Measurements from ENCODE around the gene CYREN. TPM values are rescaled to one million over a fixed set of nuclear protein-coding genes. Genes with fewer than 3 reads are reported as not detected.

Gene CYREN
- total and polyA plus RNA-seq, 2 of the 13 experiments (the other 11 are each of a cell fraction or from before 2014, with no cell fraction given), result 20.7 to 60.7 TPM

- TF ChIP-seq LRRFIP1 (CRISPR knock-in tag; conservative IDR thresholded peaks at IDR 0.05) (no peak), ZNF800 (CRISPR knock-in tag; IDR thresholded peaks at IDR 0.05) (no peak), KLF6 (CRISPR knock-in tag; IDR thresholded peaks at IDR 0.05) (no peak)
These were observed 30.4 kb upstream of the CYREN start (continued) for GRCh38 chr7:135200821-135201331.

- FAIRE-seq (no peak), DNase-seq (ENCODE audit: low spot score) (no peak), ATAC-seq (no peak)
- no peak overlapping the region for H3K9ac ChIP-seq (ENCODE audit: insufficient read depth, low read depth, low read length)
- intact Hi-C loops (cut with micrococcal nuclease; ENCODE audit: unreplicated experiment) (no loop called here), in situ Hi-C loops (cut with HindIII; ENCODE audit: extremely low pct_ligation_motif_present, low pct_unique_long_range_greater_than_20kb) (no loop called here)
- no peaks in the 10 kb centered on the region for H3K79me2 ChIP-seq (ENCODE audit: insufficient read depth, low read length)
- H3K4me2 ChIP-seq (ENCODE audit: low read depth, low read length), result no peak overlapping the region
- H3K4me1 ChIP-seq (ENCODE audit: insufficient read depth, low read length), result no peaks in the 10 kb centered on the region
- peaks cover 35 to 67% of the 10 kb centered on the region in 2 experiments for H3K36me3 ChIP-seq (replicated peaks in 1 of 2; ENCODE audit: control insufficient read depth in 1 of 2, insufficient read depth in 2 of 2, low read length in 2 of 2)
- H2AFZ ChIP-seq (ENCODE audit: low read length), result no peak overlapping the region
- ChIA-PET CTCF (ENCODE audit: low intra/inter-chr PET ratio, low total read pairs) (no interaction called here), POLR2A (no interaction called here)
- H3K9me3 ChIP-seq (ENCODE audit: low read length), result no peaks in the 10 kb centered on the region
- H4K20me1 ChIP-seq (ENCODE audit: insufficient read depth, low read length), result no peaks in the 10 kb centered on the region
- H3K4me3 ChIP-seq (replicated peaks in 1 of 3; ENCODE audit: insufficient read depth in 1 of 3, low read depth in 2 of 3, low read length in 3 of 3), result no peak overlapping the region
- 94% methylated on average over 3 of the region's 4 CpGs for WGBS (ENCODE audit: low lambda C conversion rate)
- no peak overlapping the region for H3K27ac ChIP-seq (ENCODE audit: extremely low read length, insufficient read depth, low read length)
- no peaks in the 10 kb centered on the region for H3K27me3 ChIP-seq (ENCODE audit: control insufficient read depth in 1 of 2, insufficient read depth in 2 of 2, low read length in 2 of 2)
- BruUV-seq (replicated peaks), result no TSS peak
- TF ChIP-seq ATF4 (CRISPR knock-in tag; IDR thresholded peaks at IDR 0.05) (no peak), ZNF101 (CRISPR knock-in tag; IDR thresholded peaks at IDR 0.05; ENCODE audit: borderline replicate concordance, low read depth) (no peak), HNRNPL (IDR thresholded peaks at IDR 0.05; ENCODE audit: low read depth, low read length) (no peak), ARID2 (CRISPR knock-in tag; IDR thresholded peaks at IDR 0.05; ENCODE audit: borderline replicate concordance) (no peak), BORCS8-MEF2B (CRISPR knock-in tag; IDR thresholded peaks at IDR 0.05) (no peak), ZNF770 (CRISPR knock-in tag; IDR thresholded peaks at IDR 0.05) (no peak), KLF6 (CRISPR knock-in tag; IDR thresholded peaks at IDR 0.05) (no peak), KDM5B (CRISPR knock-in tag; IDR thresholded peaks at IDR 0.05; ENCODE audit: borderline replicate concordance) (no peak), CBFB (CRISPR knock-in tag; IDR thresholded peaks at IDR 0.05) (no peak), HINFP (CRISPR knock-in tag; IDR thresholded peaks at IDR 0.05; ENCODE audit: low read depth) (no peak), NFE2L2 (IDR thresholded peaks at IDR 0.05; ENCODE audit: low read length) (no peak), SATB2 (CRISPR knock-in tag; IDR thresholded peaks at IDR 0.05) (no peak)
These were observed 28.9 kb upstream of the CYREN start for GRCh38 chr7:135199439-135199838.
